Keratinocyte (primary cell): ENCODE data around the gene MS4A6A.

Experiments used
- CTCF ChIP-seq, 3 experiments: IDR thresholded peaks in 1 of 3; conservative IDR thresholded peaks in 1 of 3; optimal IDR thresholded peaks in 1 of 3; 2 replicates in 2 of 3; 3 replicates in 1 of 3; pipeline versions ENCODE3 to v1.5.1; 2011; ENCODE audit warnings: low read length in 3 of 3, mild to moderate bottlenecking in 3 of 3, moderate library complexity in 2 of 3, control low read depth in 1 of 3, inconsistent platforms in 1 of 3; ENCODE audit not compliant: insufficient read depth in 2 of 3; ENCODE audit errors: extremely low read depth in 1 of 3
- EZH2 ChIP-seq: IDR thresholded peaks from one replicate; pipeline ENCODE4 v1.6.1; 2012; ENCODE audit warnings: inconsistent platforms, mild to moderate bottlenecking, low read length, moderate library complexity

- TF ChIP-seq CTCF (optimal IDR thresholded peaks at IDR 0.05 in 1 of 3, IDR thresholded peaks at IDR 0.05 in 1 of 3, conservative IDR thresholded peaks at IDR 0.05 in 1 of 3; ENCODE audit: extremely low read depth in 1 of 3, insufficient read depth in 2 of 3, low read length in 3 of 3) (no peak), EZH2 (no peak)
Measured at GRCh38 chr11:60182541-60183330, at the start of gene MS4A6A.
